Parathyroid adenoma (tissue), 2 donors: ENCODE results near the gene ITM2C.

ENCODE experiments used
- H2AFZ ChIP-seq: fragments of 300-600 bp; sonication (generic); one replicate; pipeline ENCODE4 v1.7.0; 2017; ENCODE audit warnings: antibody characterized with exemption, mild to moderate bottlenecking
- H3K27ac ChIP-seq: fragments of 300-600 bp; sonication (generic); one replicate; pipeline ENCODE4 v1.7.0; 2017
- H3K27me3 ChIP-seq: fragments of 300-600 bp; sonication (generic); one replicate; pipeline ENCODE4 v1.7.0; 2017; ENCODE audit warnings: low read length; ENCODE audit not compliant: control insufficient read depth, insufficient read depth
- H3K36me3 ChIP-seq: fragments of 300-600 bp; sonication (generic); one replicate; pipeline ENCODE4 v1.7.0; 2017; ENCODE audit warnings: low read length; ENCODE audit not compliant: control insufficient read depth, insufficient read depth
- H3K4me1 ChIP-seq: fragments of 300-600 bp; sonication (generic); one replicate; pipeline ENCODE4 v1.7.0; 2017; ENCODE audit warnings: control low read depth
- H3K4me2 ChIP-seq: fragments of 300-600 bp; sonication (generic); one replicate; pipeline ENCODE4 v1.7.0; 2017; ENCODE audit warnings: low read length
- H3K4me3 ChIP-seq: fragments of 300-600 bp; sonication (generic); one replicate; pipeline ENCODE4 v1.7.0; 2017; ENCODE audit warnings: low read depth, low read length
- H3K79me2 ChIP-seq: fragments of 300-600 bp; sonication (generic); one replicate; pipeline ENCODE4 v1.7.0; 2017; ENCODE audit warnings: control low read depth
- H3K9ac ChIP-seq: fragments of 300-600 bp; sonication (generic); one replicate; pipeline ENCODE4 v1.7.0; 2017; ENCODE audit warnings: mild to moderate bottlenecking
- H3K9me3 ChIP-seq: fragments of 300-600 bp; sonication (generic); one replicate; pipeline ENCODE4 v1.7.0; 2017; ENCODE audit warnings: low read length; ENCODE audit not compliant: control insufficient read depth
- TF ChIP-seq, protein P1 (sequence below): fragments of 300-600 bp; sonication (generic); IDR thresholded peaks from one replicate; pipeline ENCODE4 v1.7.0; 2017; ENCODE audit warnings: antibody characterized with exemption, mild to moderate bottlenecking
- donor health status: primary hyperparathyroidism.

The ITM2C gene

DNA sequence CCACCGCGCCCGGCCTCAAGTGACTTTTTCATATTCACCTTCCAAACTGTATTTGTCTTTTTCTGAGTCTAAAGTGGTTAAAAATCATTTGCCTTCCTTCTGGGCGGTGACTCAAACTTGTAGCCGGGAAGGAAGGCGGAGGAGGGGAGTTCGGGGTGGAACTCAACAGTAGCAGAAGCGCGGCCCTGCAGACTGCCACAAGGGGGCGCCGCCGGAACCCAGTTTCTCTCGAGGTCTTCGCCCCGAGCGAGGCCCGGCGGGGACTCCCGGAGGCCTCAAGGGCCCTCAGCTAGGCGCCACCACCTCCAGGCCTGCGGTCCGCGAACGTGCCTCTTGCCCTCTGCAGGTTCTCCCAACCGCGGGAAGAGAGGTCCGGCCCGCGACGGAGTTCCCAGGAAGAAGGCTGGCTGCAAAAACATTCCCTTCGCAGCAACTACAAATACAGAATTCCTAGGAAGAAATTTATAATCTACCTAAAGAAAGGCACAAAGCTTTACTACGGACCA, 16.8 kb upstream of the ITM2C start:
- no peaks in the 10 kb centered on the region for H3K36me3 ChIP-seq
- no peaks in the 10 kb centered on the region for H3K9me3 ChIP-seq
- no peak overlapping the region for H3K4me3 ChIP-seq
- H3K4me1 ChIP-seq = no peaks in the 10 kb centered on the region
- no peak overlapping the region for H3K27ac ChIP-seq
- TF ChIP-seq, protein P1, sequence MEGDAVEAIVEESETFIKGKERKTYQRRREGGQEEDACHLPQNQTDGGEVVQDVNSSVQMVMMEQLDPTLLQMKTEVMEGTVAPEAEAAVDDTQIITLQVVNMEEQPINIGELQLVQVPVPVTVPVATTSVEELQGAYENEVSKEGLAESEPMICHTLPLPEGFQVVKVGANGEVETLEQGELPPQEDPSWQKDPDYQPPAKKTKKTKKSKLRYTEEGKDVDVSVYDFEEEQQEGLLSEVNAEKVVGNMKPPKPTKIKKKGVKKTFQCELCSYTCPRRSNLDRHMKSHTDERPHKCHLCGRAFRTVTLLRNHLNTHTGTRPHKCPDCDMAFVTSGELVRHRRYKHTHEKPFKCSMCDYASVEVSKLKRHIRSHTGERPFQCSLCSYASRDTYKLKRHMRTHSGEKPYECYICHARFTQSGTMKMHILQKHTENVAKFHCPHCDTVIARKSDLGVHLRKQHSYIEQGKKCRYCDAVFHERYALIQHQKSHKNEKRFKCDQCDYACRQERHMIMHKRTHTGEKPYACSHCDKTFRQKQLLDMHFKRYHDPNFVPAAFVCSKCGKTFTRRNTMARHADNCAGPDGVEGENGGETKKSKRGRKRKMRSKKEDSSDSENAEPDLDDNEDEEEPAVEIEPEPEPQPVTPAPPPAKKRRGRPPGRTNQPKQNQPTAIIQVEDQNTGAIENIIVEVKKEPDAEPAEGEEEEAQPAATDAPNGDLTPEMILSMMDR = peak; percentile 86
- peak overlapping the region; percentile 82 for H2AFZ ChIP-seq
- H3K79me2 ChIP-seq = no peaks in the 10 kb centered on the region
- no peak overlapping the region for H3K9ac ChIP-seq
- no peak overlapping the region for H3K4me2 ChIP-seq
- H3K27me3 ChIP-seq = no peaks in the 10 kb centered on the region

DNA sequence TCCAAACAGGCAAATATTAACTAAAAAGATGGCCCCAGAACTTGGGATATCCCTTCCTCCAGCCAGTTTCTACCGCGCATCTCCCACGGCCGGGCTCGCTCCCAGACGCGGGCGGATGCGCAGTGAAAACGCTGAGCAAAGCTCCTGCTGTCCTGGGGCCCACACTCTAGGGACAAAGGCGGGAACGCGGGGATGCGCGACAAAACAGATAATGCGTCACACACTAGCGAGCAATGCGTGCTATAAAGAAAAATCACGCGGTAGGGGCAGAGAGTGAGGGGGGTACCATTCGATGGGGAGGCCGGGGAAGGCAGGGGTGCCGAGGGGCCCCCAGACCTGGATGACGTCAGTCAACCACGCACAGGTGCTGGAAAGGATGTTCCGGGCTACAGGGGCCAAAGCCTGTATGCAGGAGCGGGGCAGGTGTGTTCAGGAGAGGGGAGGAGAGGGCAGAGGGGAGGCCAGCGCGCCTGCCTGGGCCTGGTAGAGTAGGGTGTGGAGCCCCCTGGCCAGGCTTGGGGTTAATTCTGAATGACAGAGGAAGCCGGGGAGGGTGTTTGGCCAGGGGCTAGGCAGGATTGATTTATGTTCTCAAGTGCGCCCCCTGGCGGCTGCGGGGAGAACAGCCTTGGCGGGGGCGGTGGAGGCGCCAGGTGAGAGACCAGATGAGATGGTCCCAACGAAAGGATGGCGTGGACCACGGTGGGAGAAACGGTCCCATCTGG, 14.9 kb upstream of the ITM2C start:
- Histone ChIP-seq H3K79me2 (no peaks in the 10 kb centered on the region), H3K4me3 (no peak overlapping the region), H2AFZ (no peak overlapping the region), H3K27ac (no peak overlapping the region), H3K27me3 (no peaks in the 10 kb centered on the region), H3K4me2 (no peak overlapping the region), H3K9me3 (no peaks in the 10 kb centered on the region), H3K9ac (no peak overlapping the region), H3K36me3 (no peaks in the 10 kb centered on the region), H3K4me1 (no peaks in the 10 kb centered on the region)
- TF ChIP-seq, protein P1 = peak; percentile 79

DNA sequence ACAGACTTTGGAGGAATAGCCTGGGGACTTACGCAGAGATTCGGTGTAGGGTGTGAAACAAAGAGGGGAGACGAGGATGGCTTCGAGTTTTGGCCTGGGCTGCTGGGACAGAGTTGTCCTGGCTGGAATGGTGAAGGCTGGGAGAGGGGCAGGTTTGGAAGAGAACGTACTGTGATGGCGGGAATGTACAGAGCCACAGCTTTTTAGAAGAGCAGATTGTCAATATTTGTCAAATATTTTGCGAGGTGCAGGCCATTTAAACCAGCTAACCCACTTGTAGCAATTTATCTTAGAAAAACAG, 14.4 kb upstream of the ITM2C start:
- no peak overlapping the region for H3K27ac ChIP-seq
- no peaks in the 10 kb centered on the region for H3K27me3 ChIP-seq
- H3K9me3 ChIP-seq = no peaks in the 10 kb centered on the region
- no peak overlapping the region for H3K4me3 ChIP-seq
- H3K79me2 ChIP-seq = no peaks in the 10 kb centered on the region
- no peaks in the 10 kb centered on the region for H3K4me1 ChIP-seq
- no peaks in the 10 kb centered on the region for H3K36me3 ChIP-seq
- no peak overlapping the region for H2AFZ ChIP-seq
- TF ChIP-seq, protein P1 = no peak
- H3K9ac ChIP-seq = no peak overlapping the region
- no peak overlapping the region for H3K4me2 ChIP-seq

DNA sequence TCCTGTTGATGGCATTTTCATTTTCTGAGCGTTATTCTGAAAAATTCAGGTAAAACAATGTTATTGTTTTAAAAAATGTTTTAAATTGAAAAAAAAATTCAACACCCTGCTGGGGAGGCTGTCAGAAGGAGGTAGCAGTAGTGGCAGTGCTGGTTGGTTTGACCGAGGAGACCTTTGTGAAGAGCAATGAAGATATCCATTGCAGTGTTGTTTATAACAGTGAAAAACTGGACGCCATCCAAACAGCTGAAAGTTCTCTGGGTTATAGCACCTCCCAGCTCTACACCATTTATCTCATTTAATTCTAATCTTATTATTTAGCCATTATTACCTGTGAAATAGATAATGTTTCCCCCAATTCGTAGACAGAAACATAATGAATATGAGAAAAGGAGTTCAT, 12.6 kb upstream of the ITM2C start:
- no peaks in the 10 kb centered on the region for H3K36me3 ChIP-seq
- H3K9ac ChIP-seq = no peak overlapping the region
- no peak overlapping the region for H2AFZ ChIP-seq
- TF ChIP-seq, protein P1 = no peak
- H3K79me2 ChIP-seq = no peaks in the 10 kb centered on the region
- no peak overlapping the region for H3K27ac ChIP-seq
- H3K4me3 ChIP-seq = no peak overlapping the region
- H3K4me1 ChIP-seq = no peaks in the 10 kb centered on the region
- H3K27me3 ChIP-seq = no peaks in the 10 kb centered on the region
- H3K9me3 ChIP-seq = no peaks in the 10 kb centered on the region
- H3K4me2 ChIP-seq = no peak overlapping the region
